ENCODE data around the gene EWSR1. TPM values are rescaled to one million over a fixed set of nuclear protein-coding genes. Genes with fewer than 3 reads are reported as not detected.

The EWSR1 gene
- total RNA-seq, 2 donors from 2014 or later, result 197 to 225 TPM

GRCh38 chr22:29345932-29346331 lies 77.9 kb downstream of the EWSR1 start:
- Histone ChIP-seq H3K27ac (no peak overlapping the region), H3K9me3 (no peaks in the 10 kb centered on the region), H3K36me3 (peaks cover 41% of the 10 kb centered on the region), H3K27me3 (replicated peaks; ENCODE audit: insufficient read depth) (no peaks in the 10 kb centered on the region), H3K4me3 (no peak overlapping the region), H3K4me1 (ENCODE audit: control insufficient read depth in 1 of 2, low read depth in 2 of 2) (peaks cover 0 to 42% of the 10 kb centered on the region in 2 donors)
- no peak for TF ChIP-seq CTCF (IDR thresholded peaks at IDR 0.05)
- no peak for ATAC-seq (ENCODE audit: insufficient number of reproducible peaks, low FRiP score, low read depth)
- no peak for DNase-seq (ENCODE audit: low spot score)

GRCh38 chr22:29346659-29347058 lies 78.6 kb downstream of the EWSR1 start:
- no peak for TF ChIP-seq CTCF (IDR thresholded peaks at IDR 0.05)
- no peak for ATAC-seq (ENCODE audit: insufficient number of reproducible peaks, low FRiP score, low read depth)
- no peak overlapping the region for H3K27ac ChIP-seq
- no peaks in the 10 kb centered on the region for H3K9me3 ChIP-seq
- no peaks in the 10 kb centered on the region for H3K27me3 ChIP-seq (replicated peaks; ENCODE audit: insufficient read depth)
- peaks cover 0 to 42% of the 10 kb centered on the region in 2 donors for H3K4me1 ChIP-seq (ENCODE audit: control insufficient read depth in 1 of 2, low read depth in 2 of 2)
- no peak for DNase-seq (ENCODE audit: low spot score)
- peaks cover 42% of the 10 kb centered on the region for H3K36me3 ChIP-seq
- no peak overlapping the region for H3K4me3 ChIP-seq

- no peak overlapping the region for H3K27ac ChIP-seq
- ATAC-seq (ENCODE audit: insufficient number of reproducible peaks, low FRiP score, low read depth) (no peak), DNase-seq (ENCODE audit: low spot score) (no peak)
- no peaks in the 10 kb centered on the region for H3K9me3 ChIP-seq
- peaks cover 0 to 41% of the 10 kb centered on the region in 2 donors for H3K4me1 ChIP-seq (ENCODE audit: control insufficient read depth in 1 of 2, low read depth in 2 of 2)
- H3K36me3 ChIP-seq, result peaks cover 44% of the 10 kb centered on the region
- H3K4me3 ChIP-seq, result no peak overlapping the region
- no peak for TF ChIP-seq CTCF (IDR thresholded peaks at IDR 0.05)
- H3K27me3 ChIP-seq (replicated peaks; ENCODE audit: insufficient read depth), result no peaks in the 10 kb centered on the region
Observed at GRCh38 chr22:29348041-29348440, 80.0 kb downstream of the EWSR1 start.

GRCh38 chr22:29348956-29349355 lies 80.9 kb downstream of the EWSR1 start:
- TF ChIP-seq CTCF (IDR thresholded peaks at IDR 0.05), result no peak
- Histone ChIP-seq H3K4me1 (ENCODE audit: control insufficient read depth in 1 of 2, low read depth in 2 of 2) (peaks cover 0 to 33% of the 10 kb centered on the region in 2 donors), H3K27ac (no peak overlapping the region), H3K4me3 (no peak overlapping the region), H3K27me3 (replicated peaks; ENCODE audit: insufficient read depth) (no peaks in the 10 kb centered on the region), H3K36me3 (peaks cover 53% of the 10 kb centered on the region), H3K9me3 (no peaks in the 10 kb centered on the region)
- DNase-seq (ENCODE audit: low spot score) (no peak), ATAC-seq (ENCODE audit: insufficient number of reproducible peaks, low FRiP score, low read depth) (no peak)

Other genes with a start within 250 kb of the EWSR1 start
- gene C22orf31, start 206.4 kb upstream of the EWSR1 start, total RNA-seq, result not detected
- 10 to 100 TPM in 1 of 2 donors, 1 to 10 TPM in 1; 8.4 to 13.9 TPM for gene KREMEN1, start 195.2 kb upstream of the EWSR1 start, total RNA-seq
- gene EMID1, start 62.4 kb upstream of the EWSR1 start, total RNA-seq, result under 1 TPM in 1 of 2 donors, not detected in 1; 0.27 TPM
- gene RHBDD3, start 287 bp upstream of the EWSR1 start, total RNA-seq, result 10 to 100 TPM; 23.9 to 36.7 TPM
- gene GAS2L1, start 38.4 kb downstream of the EWSR1 start, total RNA-seq, result 10 to 100 TPM; 32.5 to 52.9 TPM
- 1 to 10 TPM; 3.4 to 4.1 TPM for gene RASL10A, start 47.4 kb downstream of the EWSR1 start, total RNA-seq
- 10 to 100 TPM; 59.5 to 73.1 TPM for gene AP1B1, start 120.3 kb downstream of the EWSR1 start, total RNA-seq
- gene RFPL1, start 170.3 kb downstream of the EWSR1 start, total RNA-seq, result not detected
- gene NEFH, start 211.9 kb downstream of the EWSR1 start, total RNA-seq, result under 1 TPM; 0.14 to 0.85 TPM

Measured in thoracic aorta (tissue), 2 donors.